SK-N-SH (cell line): Measurements from ENCODE around the gene CETN3. TPM values are rescaled to one million over a fixed set of nuclear protein-coding genes. Genes with fewer than 3 reads are reported as not detected.

ENCODE experiments used
- CTCF ChIA-PET: fragments of 300-600, 350-600 bp; formaldehyde crosslinking; extraction: SDS; loops from one replicate; lab custom pipeline; 2021; lab: Yijun Ruan, JAX
- POLR2A ChIA-PET: fragments of 350-600 bp; sonication (Branson Sonifier 250); formaldehyde crosslinking; extraction: SDS; loops from one replicate; lab custom pipeline; 2020; ENCODE audit warnings: antibody characterized with exemption, inconsistent platforms; lab: Yijun Ruan, JAX
- DNase-seq: peaks from one replicate; pipeline ENCODE4 v3.0.0; 2012
- H2AFZ ChIP-seq: fragments of 200-600 bp; sonication (generic); 2 replicates; pipeline ENCODE4 v1.8.1; 2016; ENCODE audit warnings: antibody characterized with exemption, mild to moderate bottlenecking, low read depth
- H3F3A ChIP-seq: fragments of 200-600 bp; sonication (generic); replicated peaks from 2 replicates; pipeline ENCODE3; 2016; ENCODE audit warnings: antibody characterized with exemption, mild to moderate bottlenecking; ENCODE audit not compliant: insufficient read depth
- H3K27ac ChIP-seq, 2 experiments: fragments of 200-500 bp in 1 of 2; fragments of 200-600 bp in 1 of 2; sonication (Bioruptor generic) in 1 of 2; sonication (generic), shearing (Covaris generic) in 1 of 2; 2 replicates each; pipeline versions ENCODE4 v1.5.1 to v1.6.1; 2014 to 2016; ENCODE audit warnings: low read depth in 2 of 2, inconsistent platforms in 1 of 2, low read length in 1 of 2, mild to moderate bottlenecking in 1 of 2, mixed read lengths in 1 of 2
- H3K27me3 ChIP-seq: fragments of 200-600 bp; sonication (generic), shearing (Covaris generic); 2 replicates; pipeline ENCODE4 v1.6.1; 2016; ENCODE audit warnings: mixed run types; ENCODE audit not compliant: insufficient read depth
- H3K36me3 ChIP-seq, 2 experiments: fragments of 200-500 bp in 1 of 2; fragments of 200-600 bp in 1 of 2; sonication (Bioruptor generic) in 1 of 2; sonication (generic) in 1 of 2; replicated peaks in 1 of 2; 2 replicates each; pipeline versions ENCODE3 to v1.5.1; 2014 to 2016; ENCODE audit warnings: low read length in 1 of 2, mild to moderate bottlenecking in 1 of 2; ENCODE audit not compliant: insufficient read depth in 2 of 2, control insufficient read depth in 1 of 2
- H3K4me1 ChIP-seq, 2 experiments: fragments of 200-500 bp in 1 of 2; fragments of 200-600 bp in 1 of 2; sonication (Bioruptor generic) in 1 of 2; sonication (generic), shearing (Covaris generic) in 1 of 2; 2 replicates each; pipeline versions ENCODE4 v1.5.1 to v1.6.1; 2014 to 2016; ENCODE audit warnings: low read depth in 1 of 2, low read length in 1 of 2, mixed run types in 1 of 2; ENCODE audit not compliant: insufficient read depth in 2 of 2, control insufficient read depth in 1 of 2
- H3K4me2 ChIP-seq: fragments of 200-600 bp; sonication (generic), shearing (Covaris generic); 2 replicates; pipeline ENCODE4 v1.6.1; 2017; ENCODE audit warnings: mixed run types
- H3K4me3 ChIP-seq, 2 experiments: fragments of 200-500 bp in 1 of 2; fragments of 200-600 bp in 1 of 2; sonication (Bioruptor generic) in 1 of 2; sonication (generic), shearing (Covaris generic) in 1 of 2; 2 replicates each; pipeline versions ENCODE4 v1.5.1 to v1.8.1; 2014 to 2016; ENCODE audit warnings: low read depth in 2 of 2, inconsistent platforms in 1 of 2, low read length in 1 of 2, mild to moderate bottlenecking in 1 of 2, mixed read lengths in 1 of 2, moderate library complexity in 1 of 2
- H3K79me2 ChIP-seq: fragments of 200-600 bp; sonication (generic); 2 replicates; pipeline ENCODE4 v1.8.1; 2017; ENCODE audit warnings: mild to moderate bottlenecking; ENCODE audit not compliant: insufficient read depth
- H3K9ac ChIP-seq: fragments of 200-600 bp; sonication (generic); 2 replicates; pipeline ENCODE4 v1.6.1; 2017; ENCODE audit warnings: mixed run types
- H3K9me2 ChIP-seq: fragments of 200-600 bp; sonication (generic); 2 replicates; pipeline ENCODE4 v1.6.1; 2017; ENCODE audit warnings: mixed run types
- H3K9me3 ChIP-seq: fragments of 200-600 bp; sonication (generic); 2 replicates; pipeline ENCODE4 v1.6.1; 2017; ENCODE audit warnings: mixed run types, mild to moderate bottlenecking, moderate library complexity
- H4K20me1 ChIP-seq: fragments of 200-600 bp; sonication (generic); 2 replicates; pipeline ENCODE4 v1.6.1; 2017; ENCODE audit warnings: mild to moderate bottlenecking, mixed run types; ENCODE audit not compliant: insufficient read depth
- CHD2 ChIP-seq: fragments of 150-350 bp; IDR thresholded peaks from 2 replicates; pipeline ENCODE4 v1.6.1; 2018; ENCODE audit warnings: low read length; ENCODE audit not compliant: partially characterized antibody
- ELF1 ChIP-seq: IDR thresholded peaks from 2 replicates; pipeline ENCODE4 v1.4.0; 2012
- GABPA ChIP-seq: IDR thresholded peaks from 2 replicates; pipeline ENCODE4 v1.4.0; 2012; ENCODE audit warnings: low read depth, mild to moderate bottlenecking
- GATA2 ChIP-seq: sonication (generic); formaldehyde crosslinking; IDR thresholded peaks from 2 replicates; pipeline ENCODE4 v1.5.0; 2020; ENCODE audit warnings: mild to moderate bottlenecking, missing genetic modification reagents
- MAX ChIP-seq: IDR thresholded peaks from 2 replicates; pipeline ENCODE4 v1.4.0; 2012; ENCODE audit warnings: low read depth
- MEF2A ChIP-seq: IDR thresholded peaks from 2 replicates; pipeline ENCODE4 v1.4.0; 2012; ENCODE audit warnings: low read depth, borderline replicate concordance
- NFIC ChIP-seq: IDR thresholded peaks from 2 replicates; pipeline ENCODE4 v1.4.0; 2012; ENCODE audit warnings: borderline replicate concordance
- NRF1 ChIP-seq: IDR thresholded peaks from 2 replicates; pipeline ENCODE4 v1.6.1; 2012; ENCODE audit warnings: low read depth, mild to moderate bottlenecking, low read length
- PBX3 ChIP-seq: IDR thresholded peaks from 2 replicates; pipeline ENCODE4; 2012
- TAF1 ChIP-seq: IDR thresholded peaks from 2 replicates; pipeline ENCODE4 v1.6.1; 2012; ENCODE audit warnings: low read depth, mild to moderate bottlenecking, low read length, moderate library complexity, borderline replicate concordance
- TCF12 ChIP-seq: IDR thresholded peaks from 2 replicates; pipeline ENCODE4 v1.4.0; 2012
- TEAD4 ChIP-seq: IDR thresholded peaks from 2 replicates; pipeline ENCODE4 v1.4.0; 2012; ENCODE audit warnings: mild to moderate bottlenecking, borderline replicate concordance; ENCODE audit not compliant: insufficient read depth
- USF2 ChIP-seq: fragments of 150-350 bp; IDR thresholded peaks from 2 replicates; pipeline ENCODE4 v1.6.1; 2017; ENCODE audit warnings: antibody characterized with exemption, low read length, low read depth, borderline replicate concordance
- YY1 ChIP-seq: IDR thresholded peaks from 2 replicates; pipeline ENCODE4 v1.4.0; 2012; ENCODE audit warnings: low read depth, mild to moderate bottlenecking
- ZBTB33 ChIP-seq: IDR thresholded peaks from 2 replicates; pipeline ENCODE4 v1.4.0; 2012; ENCODE audit warnings: low read depth, borderline replicate concordance
- WGBS: methylation state at CpG from one replicate; pipeline ENCODE4 v1.1.6; 2017; ENCODE audit warnings: low lambda C conversion rate; 5-methylcytosine and 5-hydroxymethylcytosine counted together
- polyA plus RNA-seq, 3 experiments: library from polyadenylated mRNA; depleted of rRNA; stranded (reverse); fragments of >200 nt; gene quantifications; 2 replicates each; pipeline ENCODE4 v1.2.3, GENCODE V29; 2012

CETN3 gene
- polyA plus RNA-seq, 1 of the 3 experiments (the other 2 are of a cell fraction) = 3.6 TPM

- Histone ChIP-seq H2AFZ (no peak overlapping the region), H3K79me2 (no peaks in the 10 kb centered on the region), H3K9me3 (no peaks in the 10 kb centered on the region), H3K4me3 (no peak overlapping the region), H3F3A (peaks cover 3% of the 10 kb centered on the region), H4K20me1 (no peaks in the 10 kb centered on the region), H3K4me1 (no peaks in the 10 kb centered on the region; a peak in 1 of 4 replicates), H3K9me2 (no peaks in the 10 kb centered on the region), H3K9ac (no peak overlapping the region), H3K27me3 (no peaks in the 10 kb centered on the region; the same call in 1 of the 2 replicates), H3K36me3 (no peaks in the 10 kb centered on the region), H3K27ac (no peak overlapping the region), H3K4me2 (no peak overlapping the region)
- ChIA-PET POLR2A (no interaction called here), CTCF (interaction anchor here (12.1 kb wide), 1 partner anchor 1653 kb away, joined by 150 read pairs; no protein-coding TSS in a partner anchor)
- TF ChIP-seq MAX (no peak), MEF2A (no peak), TAF1 (no peak), NFIC (no peak), CHD2 (no peak), YY1 (no peak), GATA2 (CRISPR knock-in tag) (no peak), NRF1 (no peak), TCF12 (no peak), USF2 (no peak), GABPA (no peak), ZBTB33 (no peak), TEAD4 (no peak), ELF1 (no peak), PBX3 (no peak)
- no peak for DNase-seq
- WGBS = 82% methylated on average over 6 of the region's 6 CpGs
Measured at GRCh38 chr5:90381213-90381929, 28.2 kb downstream of the CETN3 start.
